H1 (cell line): Measurements from ENCODE around the gene PPARA. TPM values are rescaled to one million over a fixed set of nuclear protein-coding genes. Genes with fewer than 3 reads are reported as not detected.

ENCODE experiments used
- BACH1 ChIP-seq: IDR thresholded peaks from 2 replicates; pipeline ENCODE4 v1.6.1; 2012; ENCODE audit warnings: low read length, improper control_type of control experiment
- BRCA1 ChIP-seq: IDR thresholded peaks from 2 replicates; pipeline ENCODE4 v1.6.1; 2012; ENCODE audit warnings: low read depth, low read length, improper control_type of control experiment
- CBX5 ChIP-seq: fragments of 300-800, 300-1000 bp; sonication (generic); IDR thresholded peaks from 2 replicates; pipeline ENCODE4 v1.7.1; 2016; ENCODE audit warnings: antibody characterized with exemption, low read length, low read depth
- CHD2 ChIP-seq: IDR thresholded peaks from 2 replicates; pipeline ENCODE4 v1.6.1; 2012; ENCODE audit warnings: low read length, improper control_type of control experiment
- CREB1 ChIP-seq: IDR thresholded peaks from 2 replicates; pipeline ENCODE4 v1.6.1; 2012; ENCODE audit warnings: inconsistent platforms
- GABPA ChIP-seq: IDR thresholded peaks from 2 replicates; pipeline ENCODE4 v1.6.1; 2011; ENCODE audit warnings: mild to moderate bottlenecking, low read length, moderate library complexity, borderline replicate concordance; ENCODE audit not compliant: insufficient read depth
- JUND ChIP-seq: IDR thresholded peaks from 2 replicates; pipeline ENCODE4 v1.6.1; 2011; ENCODE audit warnings: mild to moderate bottlenecking, improper control_type of control experiment, low read length
- PHF8 ChIP-seq: fragments of 200-600 bp; sonication (generic); conservative IDR thresholded peaks from 2 replicates; pipeline ENCODE4 v1.7.1; 2012; ENCODE audit warnings: low read depth, mild to moderate bottlenecking, inconsistent platforms, low read length, moderate library complexity
- RAD21 ChIP-seq, 2 experiments: IDR thresholded peaks in 1 of 2; conservative IDR thresholded peaks in 1 of 2; 2 replicates each; pipeline ENCODE4 v1.6.1; 2011; ENCODE audit warnings: low read depth in 2 of 2, low read length in 2 of 2, improper control_type of control experiment in 1 of 2, inconsistent platforms in 1 of 2, mild to moderate bottlenecking in 1 of 2, moderate library complexity in 1 of 2
- SP1 ChIP-seq: IDR thresholded peaks from 2 replicates; pipeline ENCODE4 v1.6.1; 2011; ENCODE audit warnings: low read depth, low read length
- TBP ChIP-seq: IDR thresholded peaks from 2 replicates; pipeline ENCODE4 v1.6.1; 2011; ENCODE audit warnings: low read depth, low read length, improper control_type of control experiment
- polyA plus RNA-seq, 7 experiments: library from polyadenylated mRNA; depleted of rRNA in 3 of 7; stranded (reverse) in 5 of 7; unstranded in 2 of 7; fragments of >200 nt in 5 of 7; fragments of 200-250 nt in 2 of 7; gene quantifications; 1 replicate in 5 of 7; 2 replicates in 1 of 7; 4 replicates in 1 of 7; pipeline versions ENCODE4 v1.2.1 to v1.2.3, GENCODE V29; 2011 to 2013; ENCODE audit warnings: missing spikeins in 2 of 7, mixed read lengths in 2 of 7
- total RNA-seq: library from RNA; stranded (reverse); fragmentation: NEBNext Ultra II Directional; extraction: Animal tissue kit (Norgen Biotek cat#: 25700); gene quantifications from 2 replicates; pipeline ENCODE4 v1.2.1, GENCODE V29; 2021
- TF ChIP-seq, protein P1 (sequence below): fragments of 300-600 bp; sonication (generic); IDR thresholded peaks from 2 replicates; pipeline ENCODE4 v1.7.1; 2012; ENCODE audit warnings: low read length, moderate library complexity, mild to moderate bottlenecking, inconsistent platforms; ENCODE audit not compliant: insufficient replicate concordance

The PPARA gene
- total and polyA plus RNA-seq, 2 of the 8 experiments (the other 6 are each of a cell fraction or from before 2014, with no cell fraction given): 3.1 to 8.2 TPM

DNA sequence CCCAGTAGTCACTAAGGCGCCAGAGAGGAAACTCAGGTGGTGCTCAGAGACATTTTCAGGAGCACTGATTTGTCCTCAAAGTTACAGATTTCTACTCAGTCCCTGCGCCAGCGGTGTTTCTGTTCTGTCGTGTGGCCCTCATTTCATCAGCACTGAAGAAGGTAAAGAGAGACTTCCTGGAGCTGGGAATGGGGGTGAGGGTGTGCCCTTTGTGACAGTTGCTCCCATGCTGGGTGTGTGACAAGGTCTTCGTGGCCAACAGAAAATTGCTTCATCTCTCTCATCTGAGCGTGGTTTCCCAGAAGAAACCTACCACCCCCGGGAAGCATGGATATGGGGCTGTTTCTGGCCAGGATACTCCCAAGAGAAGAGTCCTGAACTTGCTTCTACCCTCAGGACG, 2.0 kb upstream of the PPARA start (continued):
- TF ChIP-seq, protein P1, sequence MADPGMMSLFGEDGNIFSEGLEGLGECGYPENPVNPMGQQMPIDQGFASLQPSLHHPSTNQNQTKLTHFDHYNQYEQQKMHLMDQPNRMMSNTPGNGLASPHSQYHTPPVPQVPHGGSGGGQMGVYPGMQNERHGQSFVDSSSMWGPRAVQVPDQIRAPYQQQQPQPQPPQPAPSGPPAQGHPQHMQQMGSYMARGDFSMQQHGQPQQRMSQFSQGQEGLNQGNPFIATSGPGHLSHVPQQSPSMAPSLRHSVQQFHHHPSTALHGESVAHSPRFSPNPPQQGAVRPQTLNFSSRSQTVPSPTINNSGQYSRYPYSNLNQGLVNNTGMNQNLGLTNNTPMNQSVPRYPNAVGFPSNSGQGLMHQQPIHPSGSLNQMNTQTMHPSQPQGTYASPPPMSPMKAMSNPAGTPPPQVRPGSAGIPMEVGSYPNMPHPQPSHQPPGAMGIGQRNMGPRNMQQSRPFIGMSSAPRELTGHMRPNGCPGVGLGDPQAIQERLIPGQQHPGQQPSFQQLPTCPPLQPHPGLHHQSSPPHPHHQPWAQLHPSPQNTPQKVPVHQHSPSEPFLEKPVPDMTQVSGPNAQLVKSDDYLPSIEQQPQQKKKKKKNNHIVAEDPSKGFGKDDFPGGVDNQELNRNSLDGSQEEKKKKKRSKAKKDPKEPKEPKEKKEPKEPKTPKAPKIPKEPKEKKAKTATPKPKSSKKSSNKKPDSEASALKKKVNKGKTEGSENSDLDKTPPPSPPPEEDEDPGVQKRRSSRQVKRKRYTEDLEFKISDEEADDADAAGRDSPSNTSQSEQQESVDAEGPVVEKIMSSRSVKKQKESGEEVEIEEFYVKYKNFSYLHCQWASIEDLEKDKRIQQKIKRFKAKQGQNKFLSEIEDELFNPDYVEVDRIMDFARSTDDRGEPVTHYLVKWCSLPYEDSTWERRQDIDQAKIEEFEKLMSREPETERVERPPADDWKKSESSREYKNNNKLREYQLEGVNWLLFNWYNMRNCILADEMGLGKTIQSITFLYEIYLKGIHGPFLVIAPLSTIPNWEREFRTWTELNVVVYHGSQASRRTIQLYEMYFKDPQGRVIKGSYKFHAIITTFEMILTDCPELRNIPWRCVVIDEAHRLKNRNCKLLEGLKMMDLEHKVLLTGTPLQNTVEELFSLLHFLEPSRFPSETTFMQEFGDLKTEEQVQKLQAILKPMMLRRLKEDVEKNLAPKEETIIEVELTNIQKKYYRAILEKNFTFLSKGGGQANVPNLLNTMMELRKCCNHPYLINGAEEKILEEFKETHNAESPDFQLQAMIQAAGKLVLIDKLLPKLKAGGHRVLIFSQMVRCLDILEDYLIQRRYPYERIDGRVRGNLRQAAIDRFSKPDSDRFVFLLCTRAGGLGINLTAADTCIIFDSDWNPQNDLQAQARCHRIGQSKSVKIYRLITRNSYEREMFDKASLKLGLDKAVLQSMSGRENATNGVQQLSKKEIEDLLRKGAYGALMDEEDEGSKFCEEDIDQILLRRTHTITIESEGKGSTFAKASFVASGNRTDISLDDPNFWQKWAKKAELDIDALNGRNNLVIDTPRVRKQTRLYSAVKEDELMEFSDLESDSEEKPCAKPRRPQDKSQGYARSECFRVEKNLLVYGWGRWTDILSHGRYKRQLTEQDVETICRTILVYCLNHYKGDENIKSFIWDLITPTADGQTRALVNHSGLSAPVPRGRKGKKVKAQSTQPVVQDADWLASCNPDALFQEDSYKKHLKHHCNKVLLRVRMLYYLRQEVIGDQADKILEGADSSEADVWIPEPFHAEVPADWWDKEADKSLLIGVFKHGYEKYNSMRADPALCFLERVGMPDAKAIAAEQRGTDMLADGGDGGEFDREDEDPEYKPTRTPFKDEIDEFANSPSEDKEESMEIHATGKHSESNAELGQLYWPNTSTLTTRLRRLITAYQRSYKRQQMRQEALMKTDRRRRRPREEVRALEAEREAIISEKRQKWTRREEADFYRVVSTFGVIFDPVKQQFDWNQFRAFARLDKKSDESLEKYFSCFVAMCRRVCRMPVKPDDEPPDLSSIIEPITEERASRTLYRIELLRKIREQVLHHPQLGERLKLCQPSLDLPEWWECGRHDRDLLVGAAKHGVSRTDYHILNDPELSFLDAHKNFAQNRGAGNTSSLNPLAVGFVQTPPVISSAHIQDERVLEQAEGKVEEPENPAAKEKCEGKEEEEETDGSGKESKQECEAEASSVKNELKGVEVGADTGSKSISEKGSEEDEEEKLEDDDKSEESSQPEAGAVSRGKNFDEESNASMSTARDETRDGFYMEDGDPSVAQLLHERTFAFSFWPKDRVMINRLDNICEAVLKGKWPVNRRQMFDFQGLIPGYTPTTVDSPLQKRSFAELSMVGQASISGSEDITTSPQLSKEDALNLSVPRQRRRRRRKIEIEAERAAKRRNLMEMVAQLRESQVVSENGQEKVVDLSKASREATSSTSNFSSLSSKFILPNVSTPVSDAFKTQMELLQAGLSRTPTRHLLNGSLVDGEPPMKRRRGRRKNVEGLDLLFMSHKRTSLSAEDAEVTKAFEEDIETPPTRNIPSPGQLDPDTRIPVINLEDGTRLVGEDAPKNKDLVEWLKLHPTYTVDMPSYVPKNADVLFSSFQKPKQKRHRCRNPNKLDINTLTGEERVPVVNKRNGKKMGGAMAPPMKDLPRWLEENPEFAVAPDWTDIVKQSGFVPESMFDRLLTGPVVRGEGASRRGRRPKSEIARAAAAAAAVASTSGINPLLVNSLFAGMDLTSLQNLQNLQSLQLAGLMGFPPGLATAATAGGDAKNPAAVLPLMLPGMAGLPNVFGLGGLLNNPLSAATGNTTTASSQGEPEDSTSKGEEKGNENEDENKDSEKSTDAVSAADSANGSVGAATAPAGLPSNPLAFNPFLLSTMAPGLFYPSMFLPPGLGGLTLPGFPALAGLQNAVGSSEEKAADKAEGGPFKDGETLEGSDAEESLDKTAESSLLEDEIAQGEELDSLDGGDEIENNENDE: no peak
- TF ChIP-seq CBX5 (no peak), BRCA1 (no peak), PHF8 (no peak), SP1 (no peak), GABPA (no peak), CREB1 (no peak), BACH1 (no peak), CHD2 (no peak), TBP (no peak), JUND (no peak), RAD21 (IDR thresholded peaks at IDR 0.05 in 1 of 2, conservative IDR thresholded peaks at IDR 0.05 in 1 of 2; ENCODE audit: low read depth in 2 of 2, low read length in 2 of 2) (no peak)
